A549 (cell line): ENCODE measurements around the gene HOXB8. TPM values are rescaled to one million over a fixed set of nuclear protein-coding genes. Genes with fewer than 3 reads are reported as not detected.

ENCODE experiments used
- ATAC-seq, 2 experiments: fragments of 200-7000 bp in 1 of 2; fragments of >200 bp in 1 of 2; cut with Nextera tagmentation in 1 of 2; cut with Tn5 transposase in 1 of 2; 3 replicates each; pipeline versions ENCODE4 v1.8.0 to v1.9.1; 2018 to 2020; ENCODE audit warnings: mild to moderate bottlenecking in 1 of 2, moderate library complexity in 1 of 2
- CTCF ChIA-PET: fragments of 300-600 bp; sonication (Branson Sonifier 250); formaldehyde crosslinking; extraction: SDS; loops from one replicate; lab custom pipeline; 2021; ENCODE audit warnings: antibody characterized with exemption, inconsistent platforms; lab: Yijun Ruan, JAX
- POLR2A ChIA-PET: fragments of 350-600 bp; formaldehyde crosslinking; extraction: SDS; loops from one replicate; lab custom pipeline; 2021; ENCODE audit warnings: antibody characterized with exemption, inconsistent platforms; lab: Yijun Ruan, JAX
- DNase-seq, 2 experiments: peaks; one replicate each; pipeline versions ENCODE4 v3.0.0 to v3.0.0-alpha.2; 2011 to 2016; ENCODE audit warnings: low read depth in 1 of 2, low spot score in 1 of 2
- FAIRE-seq: peaks from 2 replicates; lab custom pipeline; 2011; peaks lifted over from hg19 to GRCh38; lab: Jason Lieb, UNC
- H3K27ac ChIP-seq, 2 experiments: fragments of >200 bp; sonication (Bioruptor Twin); formaldehyde crosslinking; 3 replicates each; pipeline ENCODE4 v1.5.1; 2016 to 2017
- H3K4me1 ChIP-seq: fragments of >200 bp; sonication (Bioruptor Twin); formaldehyde crosslinking; 3 replicates; pipeline ENCODE4 v1.6.1; 2016
- H3K4me2 ChIP-seq: fragments of >200 bp; sonication (Bioruptor Twin); formaldehyde crosslinking; 3 replicates; pipeline ENCODE4 v1.6.1; 2016
- H3K4me3 ChIP-seq: fragments of >200 bp; sonication (Bioruptor Twin); formaldehyde crosslinking; 3 replicates; pipeline ENCODE4 v1.5.1; 2016
- H3K9me3 ChIP-seq: fragments of >200 bp; sonication (Bioruptor Twin); formaldehyde crosslinking; 3 replicates; pipeline ENCODE4 v1.6.1; 2016
- CHD2 ChIP-seq: fragments of 150-350 bp; IDR thresholded peaks from 2 replicates; pipeline ENCODE4 v1.6.1; 2014; ENCODE audit warnings: low read length; ENCODE audit not compliant: partially characterized antibody
- CHD4 ChIP-seq: fragments of 200-600 bp; sonication (generic); IDR thresholded peaks from 2 replicates; pipeline ENCODE4 v1.6.1; 2016; ENCODE audit warnings: antibody characterized with exemption, mild to moderate bottlenecking, borderline replicate concordance
- EHF ChIP-seq: fragments of 250-450 bp; sonication (Bioruptor Pico); IDR thresholded peaks from 2 replicates; pipeline ENCODE4 v1.5.0; 2020; ENCODE audit warnings: mild to moderate bottlenecking
- FOSB ChIP-seq: fragments of 250-450 bp; sonication (Bioruptor Pico); IDR thresholded peaks from 2 replicates; pipeline ENCODE4 v1.5.0; 2020; ENCODE audit warnings: mild to moderate bottlenecking, moderate library complexity
- GATA3 ChIP-seq: IDR thresholded peaks from 2 replicates; pipeline ENCODE4 v1.6.1; 2012; ENCODE audit warnings: borderline replicate concordance
- HEYL ChIP-seq: fragments of 250-450 bp; sonication (Bioruptor Pico); IDR thresholded peaks from 2 replicates; pipeline ENCODE4 v1.8.0; 2021; ENCODE audit warnings: mild to moderate bottlenecking, moderate library complexity
- MAZ ChIP-seq: fragments of 150-350 bp; IDR thresholded peaks from 2 replicates; pipeline ENCODE4 v1.6.1; 2014; ENCODE audit warnings: antibody characterized with exemption, low read depth, low read length, borderline replicate concordance
- MYC ChIP-seq: IDR thresholded peaks from 2 replicates; pipeline ENCODE4 v1.6.1; 2012; ENCODE audit warnings: mild to moderate bottlenecking, inconsistent platforms, low read length, improper control_type of control experiment, borderline replicate concordance
- PBX3 ChIP-seq: IDR thresholded peaks from 2 replicates; pipeline ENCODE4 v1.6.1; 2012
- PHF8 ChIP-seq: fragments of 200-600 bp; sonication (generic); IDR thresholded peaks from 2 replicates; pipeline ENCODE4 v1.6.1; 2016; ENCODE audit warnings: low read depth, mild to moderate bottlenecking, antibody characterized with exemption, moderate library complexity, borderline replicate concordance
- POLR2A ChIP-seq: IDR thresholded peaks from 2 replicates; pipeline ENCODE4 v1.6.1; 2012; ENCODE audit warnings: mild to moderate bottlenecking, low read length
- POLR2AphosphoS2 ChIP-seq: conservative IDR thresholded peaks from 2 replicates; pipeline ENCODE4 v1.6.1; 2012; ENCODE audit warnings: low read length, improper control_type of control experiment, inconsistent platforms
- RARB ChIP-seq: fragments of 250-450 bp; sonication (Bioruptor Pico); IDR thresholded peaks from 2 replicates; pipeline ENCODE4 v1.8.0; 2021; ENCODE audit warnings: mild to moderate bottlenecking, moderate library complexity
- RFX5 ChIP-seq: fragments of 450-650 bp; IDR thresholded peaks from 2 replicates; pipeline ENCODE4 v1.7.1; 2014; ENCODE audit warnings: antibody characterized with exemption, mild to moderate bottlenecking, moderate library complexity
- SMC3 ChIP-seq: fragments of >200 bp; sonication (Bioruptor Twin); formaldehyde crosslinking; IDR thresholded peaks from 3 replicates; pipeline ENCODE4 v1.6.1; 2018; ENCODE audit warnings: inconsistent platforms
- SREBF2 ChIP-seq: fragments of 450-650 bp; IDR thresholded peaks from 2 replicates; pipeline ENCODE4 v1.6.1; 2014; ENCODE audit warnings: mild to moderate bottlenecking, moderate library complexity
- TFCP2L1 ChIP-seq: fragments of 250-450 bp; sonication (Bioruptor Pico); IDR thresholded peaks from 2 replicates; pipeline ENCODE4 v1.5.0; 2021; ENCODE audit warnings: mild to moderate bottlenecking
- ZNF302 ChIP-seq: fragments of 250-450 bp; sonication (Bioruptor Pico); IDR thresholded peaks from 2 replicates; pipeline ENCODE4 v1.9.0; 2021; ENCODE audit warnings: inconsistent platforms, mild to moderate bottlenecking, moderate library complexity
- ZSCAN20 ChIP-seq: fragments of 250-450 bp; sonication (Bioruptor Pico); IDR thresholded peaks from 2 replicates; pipeline ENCODE4 v1.8.0; 2022; ENCODE audit warnings: mild to moderate bottlenecking, moderate library complexity
- WGBS: methylation state at CpG from one replicate; pipeline ENCODE4 v1.1.6; 2017; ENCODE audit errors: missing lambda C conversion rate; 5-methylcytosine and 5-hydroxymethylcytosine counted together
- polyA plus RNA-seq, 4 experiments: library from polyadenylated mRNA; depleted of rRNA in 3 of 4; stranded (reverse); fragments of >200 nt; fragmentation: RNase III in 1 of 4; extraction: RNeasy Plus Mini Kit Qiagen cat#74134 plus additional on column Dnase treatment in 1 of 4; gene quantifications; 2 replicates in 3 of 4; 3 replicates in 1 of 4; pipeline ENCODE4 v1.2.3, GENCODE V29; 2011 to 2017
- TF ChIP-seq, protein P1 (sequence below): fragments of 450-650 bp; IDR thresholded peaks from 2 replicates; pipeline ENCODE4 v1.6.1; 2014; ENCODE audit warnings: antibody characterized with exemption
- TF ChIP-seq, protein P2 (sequence below): IDR thresholded peaks from 2 replicates; pipeline ENCODE4 v1.6.1; 2012; ENCODE audit warnings: low read depth, borderline replicate concordance
- TF ChIP-seq, protein P3 (sequence below): IDR thresholded peaks from 2 replicates; pipeline ENCODE4 v1.6.1; 2012

HOXB8 gene
- polyA plus RNA-seq, 2 of the 4 experiments (the other 2 are of a cell fraction), result 5.8 to 11.1 TPM

- ChIA-PET CTCF (interaction anchor here (0.8 to 3.0 kb wide), 25 partner anchors 9 to 586 kb away, joined by 3 to 17 read pairs (median 4); partner anchors contain the start of gene HOXB9), POLR2A (interaction anchor here (0.6 to 2.9 kb wide), 6 partner anchors 13 to 564 kb away, joined by 3 to 30 read pairs (median 4); partner anchors contain the start of genes HOXB9 and NFE2L1)
- peak overlapping the region; percentile 93 to 99 for H3K27ac ChIP-seq
- H3K4me3 ChIP-seq, result peak overlapping the region; percentile 74
- peaks cover 13% of the 10 kb centered on the region for H3K4me1 ChIP-seq
- DNase-seq, result peak in 1 of 2 experiments; percentile 59
- FAIRE-seq, result no peak
- 1% methylated on average over 15 of the region's 15 CpGs for WGBS
- H3K4me2 ChIP-seq, result peak overlapping the region; percentile 98
- TF ChIP-seq SMC3, result no peak
- no peak for TF ChIP-seq HEYL
- TF ChIP-seq GATA3, result no peak
- TF ChIP-seq EHF (CRISPR knock-in tag), result no peak
- TF ChIP-seq CHD4, result no peak
- no peak for TF ChIP-seq CHD2
- TF ChIP-seq, protein P1, sequence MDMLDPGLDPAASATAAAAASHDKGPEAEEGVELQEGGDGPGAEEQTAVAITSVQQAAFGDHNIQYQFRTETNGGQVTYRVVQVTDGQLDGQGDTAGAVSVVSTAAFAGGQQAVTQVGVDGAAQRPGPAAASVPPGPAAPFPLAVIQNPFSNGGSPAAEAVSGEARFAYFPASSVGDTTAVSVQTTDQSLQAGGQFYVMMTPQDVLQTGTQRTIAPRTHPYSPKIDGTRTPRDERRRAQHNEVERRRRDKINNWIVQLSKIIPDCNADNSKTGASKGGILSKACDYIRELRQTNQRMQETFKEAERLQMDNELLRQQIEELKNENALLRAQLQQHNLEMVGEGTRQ, result no peak
- TF ChIP-seq SREBF2, result no peak
- TF ChIP-seq MAZ, result no peak
- TF ChIP-seq POLR2AphosphoS2, result no peak
- no peak for TF ChIP-seq TFCP2L1 (CRISPR knock-in tag)
- TF ChIP-seq RARB (CRISPR knock-in tag), result no peak
- TF ChIP-seq RFX5, result no peak
- no peak for TF ChIP-seq FOSB (CRISPR knock-in tag)
- no peak for TF ChIP-seq ZSCAN20
- TF ChIP-seq PHF8, result no peak
- no peaks in the 10 kb centered on the region for H3K9me3 ChIP-seq
- 0 out of 6 replicates have a peak, but pooled peaks of 1 of the 2 experiments have one; percentile 1 for ATAC-seq
Measured at GRCh38 chr17:48612456-48612853, 2.6 kb downstream of the HOXB8 start.

DNA sequence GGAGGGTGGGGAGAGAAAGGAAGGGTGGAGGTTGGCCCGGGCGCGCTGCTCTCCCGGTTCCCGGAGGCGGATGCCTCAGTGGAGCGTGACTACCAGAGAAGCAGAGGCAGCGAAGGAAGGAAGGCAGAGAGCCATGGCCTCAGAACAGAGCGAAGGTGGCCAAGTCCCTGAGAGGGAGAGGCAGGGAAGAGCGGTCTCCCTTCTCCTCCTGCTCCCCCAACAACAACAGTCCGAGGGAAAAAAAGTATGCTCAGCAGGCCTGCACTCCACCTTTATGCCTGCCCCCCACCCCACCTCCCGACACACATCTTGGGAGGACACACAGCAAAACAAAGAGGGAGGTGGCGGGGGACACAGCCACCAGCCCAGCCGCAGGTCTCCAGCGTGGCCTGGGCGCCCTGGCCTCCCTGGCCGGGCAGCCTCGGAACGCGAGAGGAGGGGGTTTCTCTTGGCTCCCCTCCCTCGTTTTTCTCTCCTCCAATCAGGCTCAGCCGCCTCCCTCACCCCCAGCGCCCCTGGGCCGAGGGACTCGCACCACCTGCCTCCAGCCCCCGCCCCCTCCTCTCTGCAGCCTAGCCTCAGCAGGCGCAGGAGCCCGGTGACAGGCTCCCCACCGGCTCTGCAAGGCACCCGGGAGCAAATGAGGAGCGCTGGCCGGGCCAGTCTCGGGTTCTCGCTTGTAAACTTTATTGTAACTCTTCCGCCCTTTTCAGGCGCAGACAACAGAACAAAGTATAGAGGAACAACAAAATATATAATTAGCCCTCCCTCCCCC lies 3.2 kb downstream of the HOXB8 start:
- ATAC-seq, result peak; percentile 32 to 53; a peak in 5 of 6 replicates
- POLR2A ChIA-PET, result no interaction called here
- no peak for FAIRE-seq
- CTCF ChIA-PET, result interaction anchor here (1.2 to 3.0 kb wide), 5 partner anchors 11 to 586 kb away, joined by 4 to 17 read pairs (median 6); partner anchors contain the start of gene HOXB9
- peak overlapping the region; percentile 74 for H3K4me3 ChIP-seq
- peaks cover 13% of the 10 kb centered on the region for H3K4me1 ChIP-seq
- WGBS, result 2% methylated on average over 30 of the region's 36 CpGs
- TF ChIP-seq PBX3, result peak; percentile 59; the same call in 1 of the 2 replicates
- no peak for TF ChIP-seq MAZ
- TF ChIP-seq ZNF302, result no peak
- TF ChIP-seq RARB (CRISPR knock-in tag), result no peak
- TF ChIP-seq, protein P2, sequence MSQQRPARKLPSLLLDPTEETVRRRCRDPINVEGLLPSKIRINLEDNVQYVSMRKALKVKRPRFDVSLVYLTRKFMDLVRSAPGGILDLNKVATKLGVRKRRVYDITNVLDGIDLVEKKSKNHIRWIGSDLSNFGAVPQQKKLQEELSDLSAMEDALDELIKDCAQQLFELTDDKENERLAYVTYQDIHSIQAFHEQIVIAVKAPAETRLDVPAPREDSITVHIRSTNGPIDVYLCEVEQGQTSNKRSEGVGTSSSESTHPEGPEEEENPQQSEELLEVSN, result peak; percentile 25; the same call in 1 of the 2 replicates
- TF ChIP-seq GATA3, result peak; percentile 49
- no peak for TF ChIP-seq SMC3
- no peak for TF ChIP-seq MYC
- TF ChIP-seq, protein P3, sequence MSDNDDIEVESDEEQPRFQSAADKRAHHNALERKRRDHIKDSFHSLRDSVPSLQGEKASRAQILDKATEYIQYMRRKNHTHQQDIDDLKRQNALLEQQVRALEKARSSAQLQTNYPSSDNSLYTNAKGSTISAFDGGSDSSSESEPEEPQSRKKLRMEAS, result peak; percentile 71
- TF ChIP-seq POLR2A, result peak; percentile 72
- H3K9me3 ChIP-seq, result no peaks in the 10 kb centered on the region
- DNase-seq, result peak; percentile 70 to 71
- H3K27ac ChIP-seq, result peak overlapping the region; percentile 93 to 99
- H3K4me2 ChIP-seq, result peak overlapping the region; percentile 98
